GM12865 (cell line): Measurements from ENCODE around the gene C3orf38.
"Not testable (repeated sequence)": the region's sequence is repeated elsewhere in the genome, so short reads cannot be mapped to it uniquely, and the experiment has no call there.

Experiments used
- DNase-seq: peaks from one replicate; pipeline ENCODE4 v3.0.0; 2010; ENCODE audit warnings: low read depth
- H3K4me3 ChIP-seq: 2 replicates; pipeline ENCODE4 v1.5.1; 2011; ENCODE audit warnings: mild to moderate bottlenecking, low read depth, low read length, control low read depth
- TF ChIP-seq, protein P1 (sequence below): IDR thresholded peaks from 2 replicates; pipeline ENCODE4 v1.5.1; 2011; ENCODE audit warnings: low read length, control low read depth, low read depth, inconsistent platforms; ENCODE audit not compliant: insufficient read depth; ENCODE audit errors: missing control alignments

Gene C3orf38

GRCh38 chr3:88151358-88151757 is 1.6 kb downstream of the C3orf38 start:
- DNase-seq = peak; percentile 49
- TF ChIP-seq, protein P1, sequence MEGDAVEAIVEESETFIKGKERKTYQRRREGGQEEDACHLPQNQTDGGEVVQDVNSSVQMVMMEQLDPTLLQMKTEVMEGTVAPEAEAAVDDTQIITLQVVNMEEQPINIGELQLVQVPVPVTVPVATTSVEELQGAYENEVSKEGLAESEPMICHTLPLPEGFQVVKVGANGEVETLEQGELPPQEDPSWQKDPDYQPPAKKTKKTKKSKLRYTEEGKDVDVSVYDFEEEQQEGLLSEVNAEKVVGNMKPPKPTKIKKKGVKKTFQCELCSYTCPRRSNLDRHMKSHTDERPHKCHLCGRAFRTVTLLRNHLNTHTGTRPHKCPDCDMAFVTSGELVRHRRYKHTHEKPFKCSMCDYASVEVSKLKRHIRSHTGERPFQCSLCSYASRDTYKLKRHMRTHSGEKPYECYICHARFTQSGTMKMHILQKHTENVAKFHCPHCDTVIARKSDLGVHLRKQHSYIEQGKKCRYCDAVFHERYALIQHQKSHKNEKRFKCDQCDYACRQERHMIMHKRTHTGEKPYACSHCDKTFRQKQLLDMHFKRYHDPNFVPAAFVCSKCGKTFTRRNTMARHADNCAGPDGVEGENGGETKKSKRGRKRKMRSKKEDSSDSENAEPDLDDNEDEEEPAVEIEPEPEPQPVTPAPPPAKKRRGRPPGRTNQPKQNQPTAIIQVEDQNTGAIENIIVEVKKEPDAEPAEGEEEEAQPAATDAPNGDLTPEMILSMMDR = no peak
- peak overlapping the region; percentile 99 for H3K4me3 ChIP-seq

DNA sequence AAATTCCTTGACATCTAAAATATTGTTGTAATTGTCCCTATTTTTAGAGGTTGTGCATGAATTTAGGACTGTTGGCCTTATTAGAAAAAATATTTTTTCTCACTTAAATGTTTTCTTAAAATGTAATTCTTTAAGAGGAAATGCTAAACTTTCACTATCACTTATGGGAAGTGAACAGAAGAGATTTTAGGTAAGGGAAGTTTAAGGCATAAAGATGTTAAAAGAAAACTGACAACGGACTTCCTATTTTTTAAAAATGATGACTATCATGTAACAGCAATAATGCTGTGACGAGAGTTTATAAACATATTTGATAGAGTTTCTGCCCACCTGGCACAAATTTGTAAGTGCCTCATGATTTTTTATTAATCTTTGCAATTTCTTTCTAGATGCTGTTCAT is 3.1 kb downstream of the C3orf38 start:
- DNase-seq = no peak
- H3K4me3 ChIP-seq = peak overlapping the region; percentile 99
- TF ChIP-seq, protein P1 = no peak

DNA sequence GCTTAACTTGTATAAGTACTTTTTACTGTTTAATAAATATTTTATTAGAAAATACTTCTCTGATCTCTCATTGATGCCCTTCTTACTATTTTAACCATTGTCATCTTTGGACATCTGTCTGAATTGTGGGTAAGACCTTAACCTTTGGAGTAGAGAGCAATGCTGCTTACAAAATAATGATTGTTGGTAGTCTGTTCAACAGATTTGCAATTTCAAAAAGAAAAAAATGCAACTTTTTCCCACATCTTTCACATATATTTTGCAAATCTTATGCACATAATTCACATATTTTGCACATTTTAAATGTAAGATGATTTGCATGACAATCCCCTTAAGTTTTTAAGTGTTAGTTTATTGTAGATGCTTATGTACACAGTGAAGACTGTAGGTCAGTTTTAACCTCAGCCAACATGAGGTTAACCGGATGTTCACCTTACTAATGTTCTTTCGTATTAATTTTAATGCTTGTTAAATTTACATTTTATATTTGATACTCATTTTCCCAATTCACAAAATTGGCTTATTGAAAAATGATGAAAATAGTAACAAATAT is 16.7 kb downstream of the C3orf38 start:
- H3K4me3 ChIP-seq = no peak overlapping the region
- TF ChIP-seq, protein P1 = no peak
- DNase-seq = no peak

- TF ChIP-seq, protein P1 = no peak
- H3K4me3 ChIP-seq = no peak overlapping the region
- no peak for DNase-seq
These were observed 17.4 kb downstream of the C3orf38 start for GRCh38 chr3:88167173-88167572.

DNA sequence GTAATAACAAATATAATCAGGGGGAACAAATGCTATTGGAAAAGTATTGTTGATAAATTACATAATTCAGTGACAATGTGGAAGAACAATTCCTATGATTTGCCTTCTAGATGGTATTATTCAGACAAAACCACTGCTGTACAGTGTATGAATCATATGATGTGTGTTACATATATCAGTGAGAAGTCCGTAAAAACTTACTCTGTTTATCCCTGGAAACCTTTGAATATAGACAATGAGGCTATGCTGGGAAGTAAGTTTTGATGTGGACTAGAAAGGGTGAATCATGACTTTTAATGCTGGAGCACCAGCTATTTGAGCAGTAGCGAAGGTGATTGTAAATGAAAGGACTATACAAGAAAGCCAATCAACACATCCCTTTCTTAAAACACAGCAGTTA is 17.9 kb downstream of the C3orf38 start:
- TF ChIP-seq, protein P1 = no peak
- DNase-seq = no peak
- H3K4me3 ChIP-seq = no peak overlapping the region

- no peak overlapping the region for H3K4me3 ChIP-seq
- TF ChIP-seq, protein P1 = no peak
- DNase-seq = no peak
These were observed 18.4 kb downstream of the C3orf38 start for GRCh38 chr3:88168171-88168570.

GRCh38 chr3:88180398-88180999 is 30.7 kb downstream of the C3orf38 start:
- DNase-seq = peak; percentile 68
- H3K4me3 ChIP-seq = no peak overlapping the region
- TF ChIP-seq, protein P1 = peak; percentile 51

DNA sequence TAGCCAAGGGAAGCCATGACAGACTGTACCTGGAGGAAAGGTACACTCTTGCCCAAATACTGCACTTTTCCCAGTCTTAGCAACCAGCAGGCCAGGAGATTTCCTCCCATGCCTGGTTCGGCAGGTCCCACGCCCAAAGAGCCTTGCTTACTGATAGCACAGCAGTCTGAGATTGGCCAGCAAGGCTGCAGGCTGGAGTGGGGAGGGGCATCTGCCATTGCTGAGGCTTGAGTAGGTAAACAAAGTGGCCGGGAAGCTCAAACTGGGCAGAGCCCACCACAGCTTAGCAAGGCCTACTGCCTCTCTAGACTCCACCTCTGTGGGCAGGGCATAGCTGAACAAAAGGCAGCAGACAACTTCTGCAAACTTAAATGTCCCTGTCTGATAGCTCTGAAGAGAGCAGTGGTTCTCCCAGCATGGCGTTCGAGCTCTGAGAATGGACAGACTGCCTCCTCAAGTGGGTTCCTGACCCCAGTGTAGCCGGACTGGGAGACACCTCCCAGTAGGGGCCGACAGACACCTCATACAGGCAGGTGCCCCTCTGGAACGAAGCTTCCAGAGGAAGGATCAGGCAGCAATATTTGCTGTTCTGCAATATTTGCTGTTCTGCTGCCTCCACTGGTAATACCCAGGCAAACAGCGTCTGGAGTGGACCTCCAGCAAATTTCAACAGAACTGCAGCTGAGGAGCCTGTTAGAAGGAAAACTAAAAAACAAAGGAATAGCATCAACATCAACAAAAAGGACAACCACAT is 32.6 kb downstream of the C3orf38 start:
- not testable (repeated sequence) for H3K4me3 ChIP-seq

More for the DNA sequence above, 32.6 kb downstream of the C3orf38 start:
- not testable (repeated sequence) for DNase-seq
